Caco-2 (cell line): Measurements from ENCODE around the gene PBRM1. TPM values are rescaled to one million over a fixed set of nuclear protein-coding genes. Genes with fewer than 3 reads are reported as not detected.
A peak's percentile ranks its signal among the peaks of the same experiment; 100 is the strongest.

Experiments
- BruUV-seq: library from RNA; stranded (reverse); fragments of 400-500 nt; replicated peaks from 2 replicates; lab custom pipeline; 2021; lab: Mats Ljungman, UMichigan
- CTCF ChIA-PET: fragments of 300-600 bp; sonication (Branson Sonifier 250); formaldehyde crosslinking; loops from one replicate; lab custom pipeline; 2022; ENCODE audit warnings: antibody characterized with exemption; lab: Charles Lee
- POLR2A ChIA-PET: fragments of 300-600 bp; sonication (Branson Sonifier 250); formaldehyde crosslinking; loops from one replicate; lab custom pipeline; 2022; ENCODE audit warnings: antibody characterized with exemption; lab: Charles Lee
- DNase-seq, 2 experiments: peaks; one replicate each; pipeline versions ENCODE4 v3.0.0 to v3.0.0-alpha.2; 2020 to 2022
- H3K27me3 ChIP-seq: replicated peaks from 2 replicates; pipeline ENCODE4 v1.6.0; 2011; ENCODE audit warnings: low read length; ENCODE audit not compliant: control insufficient read depth, insufficient read depth
- H3K36me3 ChIP-seq: 2 replicates; pipeline ENCODE4 v1.5.1; 2011; ENCODE audit warnings: low read length; ENCODE audit not compliant: control insufficient read depth, insufficient read depth
- H3K4me1 ChIP-seq: fragments of 250-450 bp; sonication (Bioruptor Pico); 2 replicates; pipeline ENCODE4 v1.5.1; 2020; ENCODE audit warnings: mild to moderate bottlenecking
- H3K4me3 ChIP-seq: 2 replicates; pipeline ENCODE4 v1.5.1; 2011; ENCODE audit warnings: low read depth, mild to moderate bottlenecking, control low read depth, low read length
- H3K9me3 ChIP-seq: fragments of 250-450 bp; sonication (Bioruptor Pico); 2 replicates; pipeline ENCODE4 v1.5.1; 2020; ENCODE audit warnings: mild to moderate bottlenecking, moderate library complexity
- H3K27ac Mint-ChIP-seq: one replicate; pipeline ENCODE4 v1.8.0; 2022; ENCODE audit warnings: mixed read lengths; ENCODE audit not compliant: unreplicated experiment
- H3K27me3 Mint-ChIP-seq: one replicate; pipeline ENCODE4 v1.8.0; 2022; ENCODE audit warnings: mixed read lengths; ENCODE audit not compliant: insufficient read depth, unreplicated experiment
- H3K36me3 Mint-ChIP-seq: one replicate; pipeline ENCODE4 v1.8.0; 2022; ENCODE audit warnings: mild to moderate bottlenecking, mixed read lengths; ENCODE audit not compliant: insufficient read depth, unreplicated experiment
- H3K4me1 Mint-ChIP-seq: one replicate; pipeline ENCODE4 v1.8.0; 2022; ENCODE audit warnings: low read depth, mixed read lengths; ENCODE audit not compliant: unreplicated experiment
- H3K4me3 Mint-ChIP-seq: one replicate; pipeline ENCODE4 v1.8.0; 2022; ENCODE audit warnings: mild to moderate bottlenecking, moderate library complexity, mixed read lengths; ENCODE audit not compliant: unreplicated experiment
- H3K9me3 Mint-ChIP-seq: one replicate; pipeline ENCODE4 v1.8.0; 2022; ENCODE audit warnings: mixed read lengths; ENCODE audit not compliant: unreplicated experiment
- intact Hi-C: fragments of 100-400 bp; cut with micrococcal nuclease; formaldehyde crosslinking; loops from one replicate; pipeline ENCODE4 v1.10.0; 2022; ENCODE audit not compliant: unreplicated experiment
- total RNA-seq: library from RNA; stranded (reverse); gene quantifications from 2 replicates; pipeline ENCODE4 v1.2.3, GENCODE V29; 2022
- TF ChIP-seq, protein P1 (sequence below), 2 experiments: fragments of 200-600 bp in 1 of 2; IDR thresholded peaks; 1 replicate in 1 of 2; 2 replicates in 1 of 2; pipeline versions ENCODE4 v1.5.1 to v1.8.0; 2011 to 2022; ENCODE audit warnings: antibody characterized with exemption in 1 of 2, control low read depth in 1 of 2, inconsistent platforms in 1 of 2, low read depth in 1 of 2, low read length in 1 of 2, mild to moderate bottlenecking in 1 of 2, moderate library complexity in 1 of 2; ENCODE audit not compliant: insufficient read depth in 1 of 2, severe bottlenecking in 1 of 2, unreplicated experiment in 1 of 2

Gene PBRM1
- total RNA-seq, 1 experiment from 2014 or later, result 50.7 TPM

DNA sequence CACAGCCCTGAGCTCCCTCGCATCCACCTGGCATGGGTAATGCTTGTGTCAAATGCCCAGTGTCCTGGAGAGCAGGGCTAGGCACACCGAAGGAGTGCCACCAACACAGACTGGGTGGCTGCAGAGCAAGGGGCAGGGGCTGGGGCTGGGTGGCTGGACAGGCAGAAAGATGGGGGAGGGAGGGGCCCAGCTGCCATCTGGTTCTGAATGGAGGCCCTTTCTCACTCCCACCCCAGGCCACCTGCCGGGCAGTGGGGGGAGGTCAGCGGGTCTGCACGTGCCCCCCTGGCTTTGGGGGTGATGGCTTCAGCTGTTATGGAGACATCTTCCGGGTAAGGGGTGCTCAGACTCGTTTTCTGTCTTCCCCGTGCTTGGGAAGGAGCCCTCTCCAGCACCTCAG, 173.6 kb downstream of the PBRM1 start:
- ChIA-PET CTCF (no interaction called here), POLR2A (no interaction called here)
- intact Hi-C loops, result no loop called here

DNA sequence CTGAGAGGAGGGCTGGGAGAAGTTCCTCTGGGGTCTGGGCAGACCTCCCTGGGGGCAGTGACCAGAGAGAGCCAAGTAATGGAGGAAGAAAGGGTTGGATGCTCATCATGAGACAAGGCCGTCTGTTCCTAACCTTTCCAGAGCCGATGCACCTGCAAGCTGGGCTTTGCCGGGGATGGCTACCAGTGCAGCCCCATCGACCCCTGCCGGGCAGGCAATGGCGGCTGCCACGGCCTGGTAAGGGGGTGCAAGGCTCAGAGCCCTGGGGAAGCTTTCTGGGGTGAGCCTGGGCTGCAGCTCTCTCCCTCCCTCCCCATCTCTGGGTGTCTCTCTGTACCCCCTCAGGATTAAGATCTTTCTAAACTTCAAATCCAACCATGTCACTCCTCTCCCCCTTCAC, 174.2 kb downstream of the PBRM1 start:
- intact Hi-C loops, result no loop called here
- Histone ChIP-seq H3K9me3 (no peaks in the 10 kb centered on the region), H3K4me3 (no peak overlapping the region), H3K4me1 (no peaks in the 10 kb centered on the region), H3K36me3 (no peaks in the 10 kb centered on the region), H3K27me3 (no peaks in the 10 kb centered on the region)
- BruUV-seq, result no TSS peak
- H3K9me3 Mint-ChIP-seq, result no peaks in the 10 kb centered on the region
- DNase-seq, result no peak
- ChIA-PET CTCF (no interaction called here), POLR2A (no interaction called here)
- TF ChIP-seq, protein P1, sequence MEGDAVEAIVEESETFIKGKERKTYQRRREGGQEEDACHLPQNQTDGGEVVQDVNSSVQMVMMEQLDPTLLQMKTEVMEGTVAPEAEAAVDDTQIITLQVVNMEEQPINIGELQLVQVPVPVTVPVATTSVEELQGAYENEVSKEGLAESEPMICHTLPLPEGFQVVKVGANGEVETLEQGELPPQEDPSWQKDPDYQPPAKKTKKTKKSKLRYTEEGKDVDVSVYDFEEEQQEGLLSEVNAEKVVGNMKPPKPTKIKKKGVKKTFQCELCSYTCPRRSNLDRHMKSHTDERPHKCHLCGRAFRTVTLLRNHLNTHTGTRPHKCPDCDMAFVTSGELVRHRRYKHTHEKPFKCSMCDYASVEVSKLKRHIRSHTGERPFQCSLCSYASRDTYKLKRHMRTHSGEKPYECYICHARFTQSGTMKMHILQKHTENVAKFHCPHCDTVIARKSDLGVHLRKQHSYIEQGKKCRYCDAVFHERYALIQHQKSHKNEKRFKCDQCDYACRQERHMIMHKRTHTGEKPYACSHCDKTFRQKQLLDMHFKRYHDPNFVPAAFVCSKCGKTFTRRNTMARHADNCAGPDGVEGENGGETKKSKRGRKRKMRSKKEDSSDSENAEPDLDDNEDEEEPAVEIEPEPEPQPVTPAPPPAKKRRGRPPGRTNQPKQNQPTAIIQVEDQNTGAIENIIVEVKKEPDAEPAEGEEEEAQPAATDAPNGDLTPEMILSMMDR (IDR thresholded peaks at IDR 0.05; ENCODE audit: insufficient read depth in 1 of 2, low read depth in 1 of 2, low read length in 1 of 2, severe bottlenecking in 1 of 2, unreplicated experiment in 1 of 2), result no peak
- H3K27ac Mint-ChIP-seq, result no peak overlapping the region
- H3K4me3 Mint-ChIP-seq, result no peak overlapping the region
- H3K4me1 Mint-ChIP-seq, result peaks cover 6% of the 10 kb centered on the region
- H3K27me3 Mint-ChIP-seq, result peaks cover 2% of the 10 kb centered on the region
- no peaks in the 10 kb centered on the region for H3K36me3 Mint-ChIP-seq

More for the DNA sequence above, 173.6 kb downstream of the PBRM1 start:
- Mint-ChIP-seq H3K27me3 (peaks cover 2% of the 10 kb centered on the region), H3K27ac (no peak overlapping the region), H3K4me1 (peaks cover 5% of the 10 kb centered on the region), H3K9me3 (no peaks in the 10 kb centered on the region), H3K36me3 (no peaks in the 10 kb centered on the region), H3K4me3 (no peak overlapping the region)
- H3K36me3 ChIP-seq, result no peaks in the 10 kb centered on the region
- no peak for DNase-seq
- H3K9me3 ChIP-seq, result no peaks in the 10 kb centered on the region
- TF ChIP-seq, protein P1 (IDR thresholded peaks at IDR 0.05; ENCODE audit: insufficient read depth in 1 of 2, low read depth in 1 of 2, low read length in 1 of 2, severe bottlenecking in 1 of 2, unreplicated experiment in 1 of 2), result no peak
- BruUV-seq, result no TSS peak
- no peaks in the 10 kb centered on the region for H3K27me3 ChIP-seq
- no peaks in the 10 kb centered on the region for H3K4me1 ChIP-seq
- H3K4me3 ChIP-seq, result no peak overlapping the region

DNA sequence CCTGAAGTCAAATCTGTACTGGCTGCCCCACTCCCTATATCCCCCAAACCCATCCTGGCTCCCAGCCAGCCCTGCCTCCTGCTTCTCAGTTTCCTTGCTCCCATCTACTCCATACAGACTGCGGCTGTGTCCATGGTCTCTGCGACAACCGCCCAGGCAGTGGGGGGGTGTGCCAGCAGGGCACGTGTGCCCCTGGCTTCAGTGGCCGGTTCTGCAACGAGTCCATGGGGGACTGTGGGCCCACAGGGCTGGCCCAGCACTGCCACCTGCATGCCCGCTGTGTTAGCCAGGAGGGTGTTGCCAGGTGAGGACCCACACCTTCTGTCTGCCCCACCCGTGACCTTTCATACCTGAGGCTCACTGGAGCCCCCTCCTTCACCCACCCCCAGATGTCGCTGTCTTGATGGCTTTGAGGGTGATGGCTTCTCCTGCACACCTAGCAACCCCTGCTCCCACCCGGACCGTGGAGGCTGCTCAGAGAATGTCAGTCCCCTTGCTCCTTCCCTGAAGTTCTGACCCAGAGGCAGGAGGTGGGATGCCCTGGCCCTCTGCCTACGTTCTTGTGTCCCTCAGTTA, 175.9 kb downstream of the PBRM1 start:
- Mint-ChIP-seq H3K36me3 (no peaks in the 10 kb centered on the region), H3K4me3 (no peak overlapping the region), H3K27me3 (peaks cover 2% of the 10 kb centered on the region), H3K4me1 (peaks cover 6% of the 10 kb centered on the region), H3K27ac (no peak overlapping the region), H3K9me3 (no peaks in the 10 kb centered on the region)
- H3K27me3 ChIP-seq, result no peaks in the 10 kb centered on the region
- DNase-seq, result no peak
- BruUV-seq, result no TSS peak
- no peaks in the 10 kb centered on the region for H3K4me1 ChIP-seq
- intact Hi-C loops, result no loop called here
- ChIA-PET POLR2A (no interaction called here), CTCF (no interaction called here)
- no peaks in the 10 kb centered on the region for H3K9me3 ChIP-seq
- TF ChIP-seq, protein P1 (IDR thresholded peaks at IDR 0.05; ENCODE audit: insufficient read depth in 1 of 2, low read depth in 1 of 2, low read length in 1 of 2, severe bottlenecking in 1 of 2, unreplicated experiment in 1 of 2), result peak in 1 of 2 experiments; percentile 50
- no peaks in the 10 kb centered on the region for H3K36me3 ChIP-seq
- no peak overlapping the region for H3K4me3 ChIP-seq
